GM18870 (cell line): Measurements from ENCODE around the gene RPL19.
"Not testable (repeated sequence)": the region's sequence is repeated elsewhere in the genome, so short reads cannot be mapped to it uniquely, and the experiment has no call there.

Experiments
- ATAC-seq: cut with Tn5 transposase; IDR thresholded peaks from one replicate; pipeline ENCODE4 v1.9.1; 2021; ENCODE audit warnings: moderate library complexity; ENCODE audit not compliant: unreplicated experiment

The RPL19 gene

GRCh38 chr17:39200070-39200879 lies at the start of gene RPL19:
Gene RPL19, plus strand, starts transcription at chr17:39200283. Its CDS starts 62 bp downstream, at chr17:39200345.
- ATAC-seq: peak; percentile 30

GRCh38 chr17:39150795-39151149 lies 49.3 kb upstream of the RPL19 start:
- no peak for ATAC-seq

GRCh38 chr17:39151150-39151942 lies 48.7 kb upstream of the RPL19 start, which contains the start of gene PLXDC1:
Gene PLXDC1, minus strand, starts transcription at chr17:39151637. Its CDS starts 200 bp downstream, at chr17:39151437.
- no peak for ATAC-seq

GRCh38 chr17:39151943-39152818 lies 47.9 kb upstream of the RPL19 start:
- no peak for ATAC-seq

- peak; percentile 51 for ATAC-seq
Measured at GRCh38 chr17:39153599-39154051, 46.5 kb upstream of the RPL19 start.

- ATAC-seq: no peak
Measured at GRCh38 chr17:39155654-39156053, 44.4 kb upstream of the RPL19 start.

GRCh38 chr17:39156491-39156890 lies 43.6 kb upstream of the RPL19 start:
- no peak for ATAC-seq

- ATAC-seq: no peak
Measured at GRCh38 chr17:39158623-39159022, 41.5 kb upstream of the RPL19 start.

- no peak for ATAC-seq
Measured at GRCh38 chr17:39161962-39162361, 38.1 kb upstream of the RPL19 start.

- no peak for ATAC-seq
Measured at GRCh38 chr17:39164675-39165143, 35.4 kb upstream of the RPL19 start.

- ATAC-seq: no peak
Measured at GRCh38 chr17:39165178-39165840, 34.8 kb upstream of the RPL19 start.

GRCh38 chr17:39165841-39166349 lies 34.2 kb upstream of the RPL19 start, which contains the start of gene ARL5C:
Gene ARL5C, minus strand, starts transcription at chr17:39166161. Its CDS starts 401 bp downstream, at chr17:39165760.
- ATAC-seq: no peak

- ATAC-seq: no peak
Measured at GRCh38 chr17:39166437-39167335, 33.4 kb upstream of the RPL19 start.

- no peak for ATAC-seq
Measured at GRCh38 chr17:39167476-39167875, 32.6 kb upstream of the RPL19 start.

GRCh38 chr17:39168503-39168902 lies 31.6 kb upstream of the RPL19 start:
- not testable (repeated sequence) for ATAC-seq

- no peak for ATAC-seq
Measured at GRCh38 chr17:39169101-39169500, 31.0 kb upstream of the RPL19 start.

GRCh38 chr17:39169518-39169917 lies 30.6 kb upstream of the RPL19 start:
- ATAC-seq: no peak

GRCh38 chr17:39170109-39170508 lies 30.0 kb upstream of the RPL19 start:
- ATAC-seq: no peak

GRCh38 chr17:39170558-39170957 lies 29.5 kb upstream of the RPL19 start:
- ATAC-seq: no peak
